H1 (cell line): ENCODE measurements around the gene TINCR. TPM values are rescaled to one million over a fixed set of nuclear protein-coding genes. Genes with fewer than 3 reads are reported as not detected.

Experiments
- CTCF ChIA-PET: fragments of 300-600 bp; sonication (Branson Sonifier 250); formaldehyde crosslinking; loops from one replicate; lab custom pipeline; 2021; ENCODE audit not compliant: partially characterized antibody; lab: Charles Lee
- POLR2A ChIA-PET: fragments of 300-600 bp; sonication (Branson Sonifier 250); formaldehyde crosslinking; loops from one replicate; lab custom pipeline; 2021; ENCODE audit warnings: inconsistent platforms; ENCODE audit not compliant: partially characterized antibody; lab: Charles Lee
- DNase-seq, 2 experiments: peaks; one replicate each; pipeline versions ENCODE4 v3.0.0 to v3.0.0-alpha.2; 2010 to 2022; ENCODE audit warnings: low spot score in 2 of 2, low read depth in 1 of 2, mixed read lengths in 1 of 2
- FAIRE-seq: peaks from 2 replicates; lab custom pipeline; 2011; peaks lifted over from hg19 to GRCh38; lab: Jason Lieb, UNC
- H2AFZ ChIP-seq: 2 replicates; pipeline ENCODE4 v1.8.1; 2012; ENCODE audit warnings: low read length, inconsistent platforms
- H2AK5ac ChIP-seq: 2 replicates; pipeline ENCODE4 v1.6.1; 2013; ENCODE audit warnings: low read depth, low read length
- H2BK120ac ChIP-seq: replicated peaks from 2 replicates; pipeline ENCODE3; 2013; ENCODE audit warnings: low read depth, low read length, inconsistent platforms
- H2BK12ac ChIP-seq: 2 replicates; pipeline ENCODE4 v1.6.1; 2013; ENCODE audit warnings: low read depth, low read length
- H2BK15ac ChIP-seq: 2 replicates; pipeline ENCODE4 v1.6.1; 2013; ENCODE audit warnings: low read length
- H2BK20ac ChIP-seq: 2 replicates; pipeline ENCODE4 v1.6.1; 2013; ENCODE audit warnings: low read length
- H2BK5ac ChIP-seq: 2 replicates; pipeline ENCODE4 v1.6.1; 2013; ENCODE audit warnings: low read depth, low read length
- H3K14ac ChIP-seq: 2 replicates; pipeline ENCODE4 v1.6.1; 2013; ENCODE audit warnings: inconsistent platforms; ENCODE audit not compliant: insufficient read length
- H3K18ac ChIP-seq: 2 replicates; pipeline ENCODE4 v1.6.1; 2013; ENCODE audit warnings: low read length; ENCODE audit errors: extremely low read depth
- H3K23ac ChIP-seq: 2 replicates; pipeline ENCODE4 v1.6.1; 2013; ENCODE audit warnings: inconsistent platforms; ENCODE audit not compliant: insufficient read length
- H3K23me2 ChIP-seq: 2 replicates; pipeline ENCODE4 v1.6.1; 2013; ENCODE audit warnings: low read depth, low read length
- H3K27ac ChIP-seq: 2 replicates; pipeline ENCODE4 v1.6.1; 2011; ENCODE audit warnings: low read depth, low read length, inconsistent platforms
- H3K27me3 ChIP-seq, 4 experiments: replicated peaks in 1 of 4; 1 replicate in 1 of 4; 2 replicates in 3 of 4; pipeline versions ENCODE4 v1.6.1 to v1.8.1; 2011 to 2013; ENCODE audit warnings: low read length in 3 of 4, mild to moderate bottlenecking in 3 of 4, inconsistent platforms in 2 of 4, mixed read lengths in 2 of 4, moderate library complexity in 1 of 4; ENCODE audit not compliant: control insufficient read depth in 3 of 4, insufficient read depth in 3 of 4; ENCODE audit errors: extremely low read depth in 1 of 4
- H3K36me3 ChIP-seq, 4 experiments: 2 replicates each; pipeline versions ENCODE4 v1.6.1 to v1.8.1; 2011 to 2013; ENCODE audit warnings: mild to moderate bottlenecking in 4 of 4, low read length in 3 of 4, moderate library complexity in 2 of 4, control low read depth in 1 of 4, inconsistent platforms in 1 of 4; ENCODE audit not compliant: insufficient read depth in 4 of 4, control insufficient read depth in 2 of 4
- H3K4ac ChIP-seq: replicated peaks from 2 replicates; pipeline ENCODE3; 2013; ENCODE audit warnings: low read length, low read depth, mixed read lengths, inconsistent platforms; ENCODE audit not compliant: insufficient read length
- H3K4me1 ChIP-seq, 4 experiments: replicated peaks in 1 of 4; 1 replicate in 1 of 4; 2 replicates in 3 of 4; pipeline versions ENCODE4 v1.6.1 to v1.8.1; 2011 to 2013; ENCODE audit warnings: low read length in 3 of 4, inconsistent platforms in 2 of 4, mixed read lengths in 1 of 4; ENCODE audit not compliant: insufficient read depth in 4 of 4, control insufficient read depth in 3 of 4
- H3K4me2 ChIP-seq, 2 experiments: 2 replicates each; pipeline versions ENCODE4 v1.6.1 to v1.8.1; 2011 to 2013; ENCODE audit warnings: low read depth in 2 of 2, low read length in 2 of 2, control low read depth in 1 of 2, inconsistent platforms in 1 of 2, mild to moderate bottlenecking in 1 of 2; ENCODE audit not compliant: insufficient read depth in 1 of 2
- H3K4me3 ChIP-seq, 4 experiments: fragments of 200-600, 300-600 bp in 1 of 4; sonication (generic), shearing (Covaris generic), sonication (Bioruptor Twin) in 1 of 4; 2 replicates each; pipeline versions ENCODE4 v1.5.1 to v1.8.1; 2011 to 2016; ENCODE audit warnings: low read length in 4 of 4, low read depth in 3 of 4, control low read depth in 2 of 4, inconsistent platforms in 2 of 4, mild to moderate bottlenecking in 2 of 4, mixed read lengths in 1 of 4, moderate library complexity in 1 of 4; ENCODE audit not compliant: insufficient read depth in 2 of 4; ENCODE audit errors: extremely low read depth in 1 of 4
- H3K56ac ChIP-seq: replicated peaks from 2 replicates; pipeline ENCODE3; 2013; ENCODE audit warnings: low read depth, mild to moderate bottlenecking, mixed read lengths, low read length, inconsistent platforms; ENCODE audit not compliant: insufficient read length
- H3K79me1 ChIP-seq: 2 replicates; pipeline ENCODE4 v1.6.1; 2013; ENCODE audit warnings: low read depth, low read length, control low read depth
- H3K79me2 ChIP-seq, 2 experiments: 2 replicates each; pipeline versions ENCODE4 v1.6.1 to v1.8.1; 2012 to 2013; ENCODE audit warnings: low read length in 2 of 2, mild to moderate bottlenecking in 2 of 2, inconsistent platforms in 1 of 2; ENCODE audit not compliant: insufficient read depth in 2 of 2, control insufficient read depth in 1 of 2
- H3K9ac ChIP-seq, 4 experiments: replicated peaks in 1 of 4; 1 replicate in 1 of 4; 2 replicates in 3 of 4; pipeline versions ENCODE4 v1.6.1 to v1.8.1; 2011 to 2013; ENCODE audit warnings: low read depth in 3 of 4, low read length in 3 of 4, control low read depth in 2 of 4, mild to moderate bottlenecking in 2 of 4, moderate library complexity in 2 of 4, inconsistent platforms in 1 of 4; ENCODE audit errors: extremely low read depth in 1 of 4
- H3K9me3 ChIP-seq, 2 experiments: 2 replicates each; pipeline versions ENCODE4 v1.6.1 to v1.8.1; 2012 to 2013; ENCODE audit warnings: mild to moderate bottlenecking in 2 of 2, moderate library complexity in 2 of 2, control low read depth in 1 of 2, inconsistent platforms in 1 of 2, low read depth in 1 of 2, low read length in 1 of 2, mixed read lengths in 1 of 2; ENCODE audit not compliant: insufficient read depth in 2 of 2
- H4K20me1 ChIP-seq, 2 experiments: replicated peaks in 1 of 2; 2 replicates each; pipeline versions ENCODE3 to v1.8.1; 2011 to 2013; ENCODE audit warnings: inconsistent platforms in 2 of 2, low read length in 2 of 2, mild to moderate bottlenecking in 1 of 2; ENCODE audit not compliant: insufficient read depth in 2 of 2, control insufficient read depth in 1 of 2
- H4K5ac ChIP-seq: 2 replicates; pipeline ENCODE4 v1.6.1; 2013; ENCODE audit warnings: low read length, low read depth, mixed read lengths, inconsistent platforms; ENCODE audit not compliant: insufficient read length
- H4K8ac ChIP-seq: 2 replicates; pipeline ENCODE4 v1.8.0; 2013; ENCODE audit warnings: mild to moderate bottlenecking, moderate library complexity, low read length, inconsistent platforms; ENCODE audit not compliant: insufficient read depth; ENCODE audit errors: extremely low read depth
- H4K91ac ChIP-seq: replicated peaks from 2 replicates; pipeline ENCODE3; 2013; ENCODE audit warnings: low read length, mixed read lengths, inconsistent platforms; ENCODE audit not compliant: insufficient read length
- BCL11A ChIP-seq, 2 experiments: IDR thresholded peaks; one replicate each; pipeline ENCODE4 v1.6.1; 2011; ENCODE audit warnings: low read depth in 2 of 2, low read length in 2 of 2, mild to moderate bottlenecking in 2 of 2
- CHD1 ChIP-seq: IDR thresholded peaks from 2 replicates; pipeline ENCODE4 v1.6.1; 2012; ENCODE audit warnings: low read depth, low read length, improper control_type of control experiment
- GABPA ChIP-seq: IDR thresholded peaks from 2 replicates; pipeline ENCODE4 v1.6.1; 2011; ENCODE audit warnings: mild to moderate bottlenecking, low read length, moderate library complexity, borderline replicate concordance; ENCODE audit not compliant: insufficient read depth
- HDAC6 ChIP-seq: IDR thresholded peaks from one replicate; pipeline ENCODE4 v1.7.1; 2012; ENCODE audit warnings: low read depth, mild to moderate bottlenecking, inconsistent platforms, low read length, moderate library complexity
- KDM4A ChIP-seq: IDR thresholded peaks from one replicate; pipeline ENCODE4 v1.7.1; 2012; ENCODE audit warnings: low read depth, mild to moderate bottlenecking, moderate library complexity, low read length, inconsistent platforms; ENCODE audit not compliant: severe bottlenecking
- POU5F1 ChIP-seq: IDR thresholded peaks from 2 replicates; pipeline ENCODE4 v1.6.1; 2011; ENCODE audit warnings: low read depth, mild to moderate bottlenecking, low read length, moderate library complexity
- SP2 ChIP-seq: IDR thresholded peaks from 2 replicates; pipeline ENCODE4 v1.6.1; 2012; ENCODE audit warnings: mild to moderate bottlenecking, low read length, inconsistent platforms
- SP4 ChIP-seq: IDR thresholded peaks from 2 replicates; pipeline ENCODE4 v1.6.1; 2012; ENCODE audit warnings: low read length, inconsistent platforms
- WGBS, 2 experiments: shearing (Covaris generic) in 1 of 2; methylation state at CpG; one replicate each; pipeline versions ENCODE4 v1.1.6 to v1.1.7; 2013 to 2015; ENCODE audit warnings: low lambda C conversion rate in 2 of 2, mixed read lengths in 2 of 2, inconsistent platforms in 1 of 2, low coverage in 1 of 2, missing lambda C conversion rate in 1 of 2; ENCODE audit not compliant: insufficient replicate concordance in 2 of 2, insufficient coverage in 1 of 2, insufficient read length in 1 of 2; ENCODE audit errors: extremely low coverage in 1 of 2, missing lambda C conversion rate in 1 of 2; 5-methylcytosine and 5-hydroxymethylcytosine counted together
- polyA plus RNA-seq, 7 experiments: library from polyadenylated mRNA; depleted of rRNA in 3 of 7; stranded (reverse) in 5 of 7; unstranded in 2 of 7; fragments of >200 nt in 5 of 7; fragments of 200-250 nt in 2 of 7; gene quantifications; 1 replicate in 5 of 7; 2 replicates in 1 of 7; 4 replicates in 1 of 7; pipeline versions ENCODE4 v1.2.1 to v1.2.3, GENCODE V29; 2011 to 2013; ENCODE audit warnings: missing spikeins in 2 of 7, mixed read lengths in 2 of 7
- total RNA-seq: library from RNA; stranded (reverse); fragmentation: NEBNext Ultra II Directional; extraction: Animal tissue kit (Norgen Biotek cat#: 25700); gene quantifications from 2 replicates; pipeline ENCODE4 v1.2.1, GENCODE V29; 2021
- TF ChIP-seq, protein P1 (sequence below): IDR thresholded peaks from 2 replicates; pipeline ENCODE4 v1.6.1; 2012; ENCODE audit warnings: inconsistent platforms
- TF ChIP-seq, protein P2 (sequence below): IDR thresholded peaks from 2 replicates; pipeline ENCODE4 v1.6.1; 2011; ENCODE audit warnings: low read length, improper control_type of control experiment
- TF ChIP-seq, protein P3 (sequence below): IDR thresholded peaks from 2 replicates; pipeline ENCODE4 v1.6.1; 2011; ENCODE audit warnings: low read depth, mild to moderate bottlenecking, low read length; ENCODE audit not compliant: insufficient read depth
- TF ChIP-seq, protein P4 (sequence below): IDR thresholded peaks from 2 replicates; pipeline ENCODE4 v1.6.1; 2012; ENCODE audit warnings: inconsistent platforms

Gene TINCR
- total and polyA plus RNA-seq, 2 of the 8 experiments (the other 6 are each of a cell fraction or from before 2014, with no cell fraction given) = 0.52 to 1.4 TPM

DNA sequence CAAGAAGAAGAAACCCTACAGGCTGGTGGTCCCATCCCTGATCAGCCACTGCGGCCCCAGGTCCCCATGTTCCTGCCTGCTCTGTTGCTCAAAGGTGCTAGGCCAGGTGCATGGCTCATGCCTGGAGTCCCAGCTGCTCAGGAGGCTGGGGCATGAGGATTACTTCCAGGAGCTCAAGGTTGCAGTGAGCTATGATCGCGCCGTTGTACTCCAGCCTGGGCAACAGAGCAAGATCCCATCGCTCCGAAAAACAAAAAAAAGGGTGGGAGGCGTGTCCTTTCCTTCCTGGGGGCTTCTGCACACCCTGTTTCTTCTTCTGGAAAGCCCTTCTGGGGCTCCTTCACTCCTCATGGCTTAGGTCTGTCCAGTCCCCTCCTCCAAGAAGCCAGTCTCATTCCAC, 11.9 kb upstream of the TINCR start:
- Histone ChIP-seq H3K27me3 (no peaks in the 10 kb centered on the region), H3K36me3 (no peaks in the 10 kb centered on the region; a peak in 1 of 8 replicates), H2AK5ac (no peak overlapping the region), H2BK120ac (no peak overlapping the region), H3K4me3 (no peak overlapping the region), H3K56ac (no peak overlapping the region), H2BK5ac (no peak overlapping the region), H3K23me2 (no peaks in the 10 kb centered on the region), H4K91ac (no peak overlapping the region), H2BK12ac (no peak overlapping the region), H3K79me2 (no peaks in the 10 kb centered on the region), H3K18ac (no peak overlapping the region), H3K14ac (no peak overlapping the region), H3K4me2 (no peak overlapping the region), H3K79me1 (no peaks in the 10 kb centered on the region), H3K4me1 (peaks cover 0 to 1% (median 0%) of the 10 kb centered on the region in 4 experiments; a peak in 2 of 7 replicates), H4K5ac (no peak overlapping the region), H2BK15ac (no peak overlapping the region), H3K4ac (no peak overlapping the region), H3K9ac (no peak overlapping the region), H2BK20ac (no peak overlapping the region), H4K8ac (peak overlapping the region; percentile 53), H3K27ac (no peak overlapping the region), H3K23ac (no peak overlapping the region), H2AFZ (no peak overlapping the region), H3K9me3 (no peaks in the 10 kb centered on the region), H4K20me1 (peaks cover 0 to 3% of the 10 kb centered on the region in 2 experiments)
- 96% methylated on average over 7 of the region's 7 CpGs; no CpG with 5 or more reads in 1 of the 2 experiments for WGBS, 2 experiments
- DNase-seq = no peak
- ChIA-PET CTCF (interaction anchor here (0.9 to 4.5 kb wide), 15 partner anchors 10 to 234 kb away, joined by 3 to 30 read pairs (median 5); partner anchors contain the start of gene TINCR), POLR2A (interaction anchor here (0.7 kb wide), 2 partner anchors 17 to 63 kb away, joined by 3 read pairs; no protein-coding TSS in a partner anchor)
- TF ChIP-seq, protein P1, sequence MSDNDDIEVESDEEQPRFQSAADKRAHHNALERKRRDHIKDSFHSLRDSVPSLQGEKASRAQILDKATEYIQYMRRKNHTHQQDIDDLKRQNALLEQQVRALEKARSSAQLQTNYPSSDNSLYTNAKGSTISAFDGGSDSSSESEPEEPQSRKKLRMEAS = no peak
- TF ChIP-seq, protein P2, sequence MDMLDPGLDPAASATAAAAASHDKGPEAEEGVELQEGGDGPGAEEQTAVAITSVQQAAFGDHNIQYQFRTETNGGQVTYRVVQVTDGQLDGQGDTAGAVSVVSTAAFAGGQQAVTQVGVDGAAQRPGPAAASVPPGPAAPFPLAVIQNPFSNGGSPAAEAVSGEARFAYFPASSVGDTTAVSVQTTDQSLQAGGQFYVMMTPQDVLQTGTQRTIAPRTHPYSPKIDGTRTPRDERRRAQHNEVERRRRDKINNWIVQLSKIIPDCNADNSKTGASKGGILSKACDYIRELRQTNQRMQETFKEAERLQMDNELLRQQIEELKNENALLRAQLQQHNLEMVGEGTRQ = no peak
- no peak for TF ChIP-seq HDAC6
- no peak for TF ChIP-seq KDM4A
- no peak for TF ChIP-seq GABPA
- TF ChIP-seq, protein P3, sequence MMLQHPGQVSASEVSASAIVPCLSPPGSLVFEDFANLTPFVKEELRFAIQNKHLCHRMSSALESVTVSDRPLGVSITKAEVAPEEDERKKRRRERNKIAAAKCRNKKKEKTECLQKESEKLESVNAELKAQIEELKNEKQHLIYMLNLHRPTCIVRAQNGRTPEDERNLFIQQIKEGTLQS = no peak
- TF ChIP-seq BCL11A (IDR thresholded peaks at IDR 0.05; ENCODE audit: low read depth in 2 of 2, low read length in 2 of 2) = no peak
- no peak for TF ChIP-seq SP4
- TF ChIP-seq POU5F1 = no peak
- TF ChIP-seq SP2 = no peak
- TF ChIP-seq CHD1 = no peak
- TF ChIP-seq, protein P4, sequence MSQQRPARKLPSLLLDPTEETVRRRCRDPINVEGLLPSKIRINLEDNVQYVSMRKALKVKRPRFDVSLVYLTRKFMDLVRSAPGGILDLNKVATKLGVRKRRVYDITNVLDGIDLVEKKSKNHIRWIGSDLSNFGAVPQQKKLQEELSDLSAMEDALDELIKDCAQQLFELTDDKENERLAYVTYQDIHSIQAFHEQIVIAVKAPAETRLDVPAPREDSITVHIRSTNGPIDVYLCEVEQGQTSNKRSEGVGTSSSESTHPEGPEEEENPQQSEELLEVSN = no peak
- no peak for FAIRE-seq
